ENCODE measurements around the gene GCN1.
A peak's percentile ranks its signal among the peaks of the same experiment; 100 is the strongest.
"Not testable (repeated sequence)": the region's sequence is repeated elsewhere in the genome, so short reads cannot be mapped to it uniquely, and the experiment has no call there.

The GCN1 gene

GRCh38 chr12:120194534-120195395 lies at the start of gene GCN1:
TSS of gene GCN1 (minus strand) at chr12:120194715. CDS start at chr12:120194697, 18 bp downstream.
- peak; percentile 89 for DNase-seq (ENCODE audit: low read depth)

- DNase-seq (ENCODE audit: low read depth): no peak
Measured at GRCh38 chr12:120242971-120243699, 48.6 kb upstream of the GCN1 start.

GRCh38 chr12:120242275-120242799 lies 47.8 kb upstream of the GCN1 start:
- no peak for DNase-seq (ENCODE audit: low read depth)

- no peak for DNase-seq (ENCODE audit: low read depth)
Measured at GRCh38 chr12:120241561-120242274, 47.2 kb upstream of the GCN1 start.

GRCh38 chr12:120240495-120240833 lies 45.9 kb upstream of the GCN1 start:
- DNase-seq (ENCODE audit: low read depth): no peak

- DNase-seq (ENCODE audit: low read depth): no peak
Measured at GRCh38 chr12:120239776-120240494, 45.4 kb upstream of the GCN1 start.

- peak; percentile 41 for DNase-seq (ENCODE audit: low read depth)
Measured at GRCh38 chr12:120238839-120239445, 44.4 kb upstream of the GCN1 start.

GRCh38 chr12:120238217-120238616 lies 43.7 kb upstream of the GCN1 start:
- DNase-seq (ENCODE audit: low read depth): no peak

- peak; percentile 85 for DNase-seq (ENCODE audit: low read depth)
Measured at GRCh38 chr12:120237360-120238171, 43.1 kb upstream of the GCN1 start.

GRCh38 chr12:120236809-120237208 lies 42.3 kb upstream of the GCN1 start:
- not testable (repeated sequence) for DNase-seq (ENCODE audit: low read depth)

- DNase-seq (ENCODE audit: low read depth): peak; percentile 51
Measured at GRCh38 chr12:120235369-120236323, 41.1 kb upstream of the GCN1 start.

GRCh38 chr12:120234643-120235368 lies 40.3 kb upstream of the GCN1 start:
- DNase-seq (ENCODE audit: low read depth): peak; percentile 99

GRCh38 chr12:120231316-120232011 lies 36.9 kb upstream of the GCN1 start:
- DNase-seq (ENCODE audit: low read depth): peak; percentile 100

- DNase-seq (ENCODE audit: low read depth): no peak
Measured at GRCh38 chr12:120230974-120231315, 36.4 kb upstream of the GCN1 start.

- DNase-seq (ENCODE audit: low read depth): peak; percentile 99
Measured at GRCh38 chr12:120230326-120230973, 35.9 kb upstream of the GCN1 start.

- DNase-seq (ENCODE audit: low read depth): peak; percentile 68
Measured at GRCh38 chr12:120229487-120230325, 35.2 kb upstream of the GCN1 start.

- DNase-seq (ENCODE audit: low read depth): no peak
Measured at GRCh38 chr12:120229071-120229486, 34.6 kb upstream of the GCN1 start.
